WTC11 (cell line): ENCODE measurements around the gene CTNNA3.

Source experiments
- GTF2I ChIP-seq: fragments of 250-450 bp; sonication (Bioruptor Pico); conservative IDR thresholded peaks from 2 replicates; pipeline ENCODE4 v1.4.0; 2021; ENCODE audit warnings: mild to moderate bottlenecking
- HMGA2 ChIP-seq: fragments of 250-450 bp; sonication (Bioruptor Pico); IDR thresholded peaks from 2 replicates; pipeline ENCODE4 v1.4.0; 2021; ENCODE audit warnings: mild to moderate bottlenecking, moderate library complexity
- NR2C2 ChIP-seq: sonication (generic); formaldehyde crosslinking; IDR thresholded peaks from 2 replicates; pipeline ENCODE4 v1.8.0; 2022; ENCODE audit warnings: mild to moderate bottlenecking, missing genetic modification reagents
- ZNF671 ChIP-seq: fragments of 250-450 bp; sonication (Bioruptor Pico); IDR thresholded peaks from 2 replicates; pipeline ENCODE4 v1.8.0; 2021; ENCODE audit warnings: mild to moderate bottlenecking
- TF ChIP-seq, protein P1 (sequence below): sonication (generic); formaldehyde crosslinking; conservative IDR thresholded peaks from 2 replicates; pipeline ENCODE4 v1.8.1; 2022; ENCODE audit warnings: mild to moderate bottlenecking, missing genetic modification reagents
- TF ChIP-seq, protein P2 (sequence below): sonication (generic); formaldehyde crosslinking; IDR thresholded peaks from 2 replicates; pipeline ENCODE4 v1.8.1; 2023; ENCODE audit warnings: mild to moderate bottlenecking, missing genetic modification reagents, moderate library complexity
- TF ChIP-seq, protein P3 (sequence below): fragments of 200-600 bp; IDR thresholded peaks from 2 replicates; pipeline ENCODE4 v1.8.0; 2022; ENCODE audit warnings: antibody characterized with exemption
- TF ChIP-seq, protein P4 (sequence below): sonication (generic); formaldehyde crosslinking; IDR thresholded peaks from 2 replicates; pipeline ENCODE4 v1.8.1; 2022; ENCODE audit warnings: mild to moderate bottlenecking, missing genetic modification reagents, moderate library complexity, borderline replicate concordance
- TF ChIP-seq, protein P5 (sequence below): sonication (generic); formaldehyde crosslinking; IDR thresholded peaks from 2 replicates; pipeline ENCODE4 v1.8.1; 2022; ENCODE audit warnings: mild to moderate bottlenecking, moderate library complexity, missing genetic modification reagents

DNA sequence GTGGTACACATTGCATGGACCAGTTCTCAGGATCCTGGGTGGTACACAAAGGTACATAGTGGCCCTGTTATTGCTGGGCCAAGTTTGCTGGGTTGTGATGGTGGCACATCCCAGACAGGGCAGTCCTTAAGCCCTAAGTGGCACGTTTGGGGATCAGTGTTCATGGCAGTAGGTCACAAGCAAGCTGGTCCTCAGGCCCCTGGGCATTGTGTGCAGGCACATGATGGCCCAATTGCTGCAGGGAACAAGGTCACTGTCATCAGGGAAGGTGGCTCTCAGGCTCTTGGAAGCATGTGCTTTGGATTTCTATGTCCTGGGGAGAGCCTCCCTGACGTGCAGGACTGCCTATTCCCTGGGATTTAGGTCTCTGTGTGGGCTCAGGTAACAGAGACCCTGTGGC lies 1182.5 kb downstream of the CTNNA3 start:
- TF ChIP-seq GTF2I (no peak), HMGA2 (no peak), ZNF671 (CRISPR knock-in tag) (no peak), NR2C2 (no peak)
- TF ChIP-seq, protein P1, sequence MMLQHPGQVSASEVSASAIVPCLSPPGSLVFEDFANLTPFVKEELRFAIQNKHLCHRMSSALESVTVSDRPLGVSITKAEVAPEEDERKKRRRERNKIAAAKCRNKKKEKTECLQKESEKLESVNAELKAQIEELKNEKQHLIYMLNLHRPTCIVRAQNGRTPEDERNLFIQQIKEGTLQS (CRISPR knock-in tag): no peak
- TF ChIP-seq, protein P2, sequence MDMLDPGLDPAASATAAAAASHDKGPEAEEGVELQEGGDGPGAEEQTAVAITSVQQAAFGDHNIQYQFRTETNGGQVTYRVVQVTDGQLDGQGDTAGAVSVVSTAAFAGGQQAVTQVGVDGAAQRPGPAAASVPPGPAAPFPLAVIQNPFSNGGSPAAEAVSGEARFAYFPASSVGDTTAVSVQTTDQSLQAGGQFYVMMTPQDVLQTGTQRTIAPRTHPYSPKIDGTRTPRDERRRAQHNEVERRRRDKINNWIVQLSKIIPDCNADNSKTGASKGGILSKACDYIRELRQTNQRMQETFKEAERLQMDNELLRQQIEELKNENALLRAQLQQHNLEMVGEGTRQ: no peak
- TF ChIP-seq, protein P3, sequence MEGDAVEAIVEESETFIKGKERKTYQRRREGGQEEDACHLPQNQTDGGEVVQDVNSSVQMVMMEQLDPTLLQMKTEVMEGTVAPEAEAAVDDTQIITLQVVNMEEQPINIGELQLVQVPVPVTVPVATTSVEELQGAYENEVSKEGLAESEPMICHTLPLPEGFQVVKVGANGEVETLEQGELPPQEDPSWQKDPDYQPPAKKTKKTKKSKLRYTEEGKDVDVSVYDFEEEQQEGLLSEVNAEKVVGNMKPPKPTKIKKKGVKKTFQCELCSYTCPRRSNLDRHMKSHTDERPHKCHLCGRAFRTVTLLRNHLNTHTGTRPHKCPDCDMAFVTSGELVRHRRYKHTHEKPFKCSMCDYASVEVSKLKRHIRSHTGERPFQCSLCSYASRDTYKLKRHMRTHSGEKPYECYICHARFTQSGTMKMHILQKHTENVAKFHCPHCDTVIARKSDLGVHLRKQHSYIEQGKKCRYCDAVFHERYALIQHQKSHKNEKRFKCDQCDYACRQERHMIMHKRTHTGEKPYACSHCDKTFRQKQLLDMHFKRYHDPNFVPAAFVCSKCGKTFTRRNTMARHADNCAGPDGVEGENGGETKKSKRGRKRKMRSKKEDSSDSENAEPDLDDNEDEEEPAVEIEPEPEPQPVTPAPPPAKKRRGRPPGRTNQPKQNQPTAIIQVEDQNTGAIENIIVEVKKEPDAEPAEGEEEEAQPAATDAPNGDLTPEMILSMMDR: no peak
- TF ChIP-seq, protein P4, sequence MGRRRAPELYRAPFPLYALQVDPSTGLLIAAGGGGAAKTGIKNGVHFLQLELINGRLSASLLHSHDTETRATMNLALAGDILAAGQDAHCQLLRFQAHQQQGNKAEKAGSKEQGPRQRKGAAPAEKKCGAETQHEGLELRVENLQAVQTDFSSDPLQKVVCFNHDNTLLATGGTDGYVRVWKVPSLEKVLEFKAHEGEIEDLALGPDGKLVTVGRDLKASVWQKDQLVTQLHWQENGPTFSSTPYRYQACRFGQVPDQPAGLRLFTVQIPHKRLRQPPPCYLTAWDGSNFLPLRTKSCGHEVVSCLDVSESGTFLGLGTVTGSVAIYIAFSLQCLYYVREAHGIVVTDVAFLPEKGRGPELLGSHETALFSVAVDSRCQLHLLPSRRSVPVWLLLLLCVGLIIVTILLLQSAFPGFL (CRISPR knock-in tag): no peak
- TF ChIP-seq, protein P5, sequence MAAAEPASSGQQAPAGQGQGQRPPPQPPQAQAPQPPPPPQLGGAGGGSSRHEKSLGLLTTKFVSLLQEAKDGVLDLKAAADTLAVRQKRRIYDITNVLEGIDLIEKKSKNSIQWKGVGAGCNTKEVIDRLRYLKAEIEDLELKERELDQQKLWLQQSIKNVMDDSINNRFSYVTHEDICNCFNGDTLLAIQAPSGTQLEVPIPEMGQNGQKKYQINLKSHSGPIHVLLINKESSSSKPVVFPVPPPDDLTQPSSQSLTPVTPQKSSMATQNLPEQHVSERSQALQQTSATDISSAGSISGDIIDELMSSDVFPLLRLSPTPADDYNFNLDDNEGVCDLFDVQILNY: no peak
